Hepatocyte (in vitro differentiated cells): ENCODE results near the gene TBCK.

Experiments used
- EZH2phosphoT487 ChIP-seq: fragments of 200-600 bp; sonication (generic); IDR thresholded peaks from one replicate; pipeline ENCODE4 v1.6.1; 2018; ENCODE audit warnings: antibody characterized with exemption, mild to moderate bottlenecking, low read depth, moderate library complexity; ENCODE audit not compliant: unreplicated experiment, severe bottlenecking
- TF ChIP-seq, protein P1 (sequence below): fragments of 200-600 bp; sonication (generic); IDR thresholded peaks from 2 replicates; pipeline ENCODE4 v1.5.1; 2016; ENCODE audit warnings: antibody characterized with exemption, mild to moderate bottlenecking; ENCODE audit not compliant: poor library complexity

DNA sequence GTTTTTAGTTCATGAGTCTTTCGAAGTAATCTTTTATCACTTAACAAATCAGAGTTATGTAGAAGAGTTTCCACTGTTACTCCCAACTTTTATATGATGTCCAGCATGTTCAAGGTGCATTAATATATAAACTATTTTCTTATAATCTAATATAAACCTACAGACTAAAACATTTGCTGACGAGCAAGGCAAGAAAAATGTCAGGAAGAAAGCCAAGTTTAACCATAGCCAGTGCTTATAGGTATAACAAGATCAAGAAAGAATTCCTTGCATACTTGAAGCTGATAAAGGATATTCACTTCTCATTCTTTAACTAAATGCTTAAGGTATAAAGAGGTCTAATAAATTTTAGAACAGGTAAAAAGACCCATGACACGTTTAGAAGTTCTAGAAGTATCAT lies 253.0 kb downstream of the TBCK start:
- TF ChIP-seq, protein P1, sequence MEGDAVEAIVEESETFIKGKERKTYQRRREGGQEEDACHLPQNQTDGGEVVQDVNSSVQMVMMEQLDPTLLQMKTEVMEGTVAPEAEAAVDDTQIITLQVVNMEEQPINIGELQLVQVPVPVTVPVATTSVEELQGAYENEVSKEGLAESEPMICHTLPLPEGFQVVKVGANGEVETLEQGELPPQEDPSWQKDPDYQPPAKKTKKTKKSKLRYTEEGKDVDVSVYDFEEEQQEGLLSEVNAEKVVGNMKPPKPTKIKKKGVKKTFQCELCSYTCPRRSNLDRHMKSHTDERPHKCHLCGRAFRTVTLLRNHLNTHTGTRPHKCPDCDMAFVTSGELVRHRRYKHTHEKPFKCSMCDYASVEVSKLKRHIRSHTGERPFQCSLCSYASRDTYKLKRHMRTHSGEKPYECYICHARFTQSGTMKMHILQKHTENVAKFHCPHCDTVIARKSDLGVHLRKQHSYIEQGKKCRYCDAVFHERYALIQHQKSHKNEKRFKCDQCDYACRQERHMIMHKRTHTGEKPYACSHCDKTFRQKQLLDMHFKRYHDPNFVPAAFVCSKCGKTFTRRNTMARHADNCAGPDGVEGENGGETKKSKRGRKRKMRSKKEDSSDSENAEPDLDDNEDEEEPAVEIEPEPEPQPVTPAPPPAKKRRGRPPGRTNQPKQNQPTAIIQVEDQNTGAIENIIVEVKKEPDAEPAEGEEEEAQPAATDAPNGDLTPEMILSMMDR, result no peak
- no peak for TF ChIP-seq EZH2phosphoT487
